NCI-H146 (cell line): ENCODE measurements around the gene SOWAHA.

ENCODE experiments used
- DNase-seq: peaks from one replicate; lab custom pipeline; 2025; lab: John Stamatoyannopoulos, UW

SOWAHA gene

GRCh38 chr5:132812781-132813598 lies at the start of gene SOWAHA:
Gene SOWAHA (plus strand): TSS chr5:132813302. CDS start chr5:132813622, 320 bp downstream.
- DNase-seq: peak; percentile 75

- no peak for DNase-seq
Measured at GRCh38 chr5:132764051-132764450, 49.1 kb upstream of the SOWAHA start.

GRCh38 chr5:132764671-132765238 lies 48.3 kb upstream of the SOWAHA start:
- DNase-seq: no peak

GRCh38 chr5:132765311-132766019 lies 47.6 kb upstream of the SOWAHA start:
- no peak for DNase-seq

GRCh38 chr5:132766020-132766805 lies 46.9 kb upstream of the SOWAHA start:
- no peak for DNase-seq

- DNase-seq: no peak
Measured at GRCh38 chr5:132766806-132767055, 46.4 kb upstream of the SOWAHA start.

- no peak for DNase-seq
Measured at GRCh38 chr5:132767150-132767549, 46.0 kb upstream of the SOWAHA start.

GRCh38 chr5:132768485-132768868 lies 44.6 kb upstream of the SOWAHA start:
- DNase-seq: no peak

- DNase-seq: no peak
Measured at GRCh38 chr5:132770476-132771159, 42.5 kb upstream of the SOWAHA start.

- no peak for DNase-seq
Measured at GRCh38 chr5:132771503-132771998, 41.6 kb upstream of the SOWAHA start.

GRCh38 chr5:132772291-132773070 lies 40.6 kb upstream of the SOWAHA start:
- no peak for DNase-seq

GRCh38 chr5:132773114-132773513 lies 40.0 kb upstream of the SOWAHA start:
- no peak for DNase-seq

- no peak for DNase-seq
Measured at GRCh38 chr5:132773601-132774355, 39.3 kb upstream of the SOWAHA start.

- DNase-seq: no peak
Measured at GRCh38 chr5:132774406-132774805, 38.7 kb upstream of the SOWAHA start.

GRCh38 chr5:132774896-132775295 lies 38.2 kb upstream of the SOWAHA start:
- no peak for DNase-seq

GRCh38 chr5:132775476-132775961 lies 37.6 kb upstream of the SOWAHA start:
- no peak for DNase-seq

- DNase-seq: peak; percentile 36
Measured at GRCh38 chr5:132776131-132776937, 36.8 kb upstream of the SOWAHA start.

GRCh38 chr5:132776938-132777208 lies 36.2 kb upstream of the SOWAHA start:
- no peak for DNase-seq
